Activated B cell treated with CpG ODN at 0.5 μM for 24 hours (primary cell): ENCODE data around the gene MPHOSPH9. TPM values are rescaled to one million over a fixed set of nuclear protein-coding genes. Genes with fewer than 3 reads are reported as not detected.

Experiments
- ATAC-seq: fragments of 200-7000 bp; cut with Tn5 transposase; one replicate; pipeline ENCODE4 v1.10.0; 2021; ENCODE audit warnings: low read depth, mild to moderate bottlenecking, moderate library complexity
- CTCF ChIA-PET: fragments of 350-600 bp; sonication (Branson Sonifier 250); formaldehyde crosslinking; loops from one replicate; lab custom pipeline; 2021; ENCODE audit warnings: antibody characterized with exemption; lab: Charles Lee
- POLR2A ChIA-PET: fragments of 350-600 bp; sonication (Branson Sonifier 250); formaldehyde crosslinking; loops from one replicate; lab custom pipeline; 2021; ENCODE audit warnings: antibody characterized with exemption; lab: Charles Lee
- DNase-seq: peaks from one replicate; pipeline ENCODE4 v3.0.0; 2022
- H3K27ac Mint-ChIP-seq: one replicate; pipeline ENCODE4 v1.8.0; 2020; ENCODE audit warnings: mixed read lengths
- H3K27me3 Mint-ChIP-seq: one replicate; pipeline ENCODE4 v1.8.0; 2021; ENCODE audit warnings: mixed read lengths
- H3K36me3 Mint-ChIP-seq: one replicate; pipeline ENCODE4 v1.8.0; 2021; ENCODE audit warnings: low read depth, mixed read lengths
- H3K4me1 Mint-ChIP-seq: one replicate; pipeline ENCODE4 v1.8.0; 2021; ENCODE audit warnings: mixed read lengths
- H3K4me3 Mint-ChIP-seq: one replicate; pipeline ENCODE4 v1.8.0; 2020; ENCODE audit warnings: mild to moderate bottlenecking, mixed read lengths
- H3K9me3 Mint-ChIP-seq: one replicate; pipeline ENCODE4 v1.8.0; 2020; ENCODE audit warnings: mixed read lengths
- CTCF ChIP-seq: fragments of 200-600 bp; IDR thresholded peaks from one replicate; pipeline ENCODE4 v1.8.0; 2022; ENCODE audit warnings: antibody characterized with exemption, mild to moderate bottlenecking
- intact Hi-C: fragments of 100-400 bp; cut with micrococcal nuclease; formaldehyde crosslinking; loops from one replicate; pipeline ENCODE4 v1.15.1; 2024
- total RNA-seq: library from RNA; stranded (reverse); gene quantifications from 2 replicates; pipeline ENCODE4 v1.2.3, GENCODE V29; 2022

Gene MPHOSPH9
- total RNA-seq = 37.3 and 47.2 TPM in 2 replicates

DNA sequence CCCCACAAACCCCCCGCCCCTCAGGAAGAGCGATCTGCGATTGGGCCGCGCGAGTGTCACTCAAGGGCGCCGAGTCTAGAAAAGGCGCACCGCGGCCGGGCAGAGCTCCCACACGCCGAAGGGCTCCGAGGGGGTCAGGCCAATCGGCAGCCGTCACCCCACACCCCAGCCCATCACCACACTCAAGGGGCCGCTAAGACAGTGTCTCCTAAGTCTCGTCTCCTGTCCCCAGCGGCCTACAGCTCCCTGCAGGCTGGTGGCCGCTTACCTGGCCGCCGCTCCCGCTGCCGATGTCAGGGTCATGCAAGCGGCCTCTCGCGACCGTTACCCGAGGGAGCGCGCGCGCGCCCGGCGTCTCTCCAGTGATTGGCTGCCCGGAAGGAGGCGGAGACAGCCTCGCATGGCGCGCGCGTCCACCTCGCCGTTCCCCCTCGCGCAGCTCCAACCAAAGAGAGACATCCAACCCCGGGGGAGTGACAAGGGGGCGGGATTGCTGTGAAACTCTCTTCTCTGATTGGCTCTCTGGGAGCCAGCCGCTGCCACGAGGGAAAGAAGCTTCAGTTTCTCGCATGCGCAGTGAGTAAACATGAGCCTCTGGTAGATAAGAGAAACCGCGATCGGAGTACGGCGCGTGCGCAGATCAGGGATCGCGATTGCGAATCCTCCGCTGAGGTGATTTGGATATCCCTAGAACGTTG, at the start of gene MPHOSPH9, which contains the start of gene MTRFR:
Gene MPHOSPH9 (minus strand): TSS at position 335 of the 698 bp plus-strand sequence. CDS start 2,777 bp downstream, outside the sequence.
Gene MTRFR (plus strand): TSS at position 630 of the 698 bp plus-strand sequence. CDS start 20,239 bp downstream, outside the sequence.
- Mint-ChIP-seq H3K9me3 (no peaks in the 10 kb centered on the region), H3K4me1 (peaks cover 73% of the 10 kb centered on the region), H3K27me3 (peaks cover 3% of the 10 kb centered on the region), H3K36me3 (peaks cover 18% of the 10 kb centered on the region), H3K4me3 (peak within 1 kb of the TSS; percentile 98), H3K27ac (peak within 1 kb of the TSS; percentile 98)
- peak; percentile 90 for ATAC-seq
- no peak for TF ChIP-seq CTCF
- DNase-seq = peak; percentile 96
- CTCF ChIA-PET = interaction anchor here (0.9 to 4.9 kb wide), 4 partner anchors 78 to 259 kb away, joined by 3 to 42 read pairs (median 5); no protein-coding TSS in a partner anchor
- POLR2A ChIA-PET = interaction anchor here (0.6 to 3.1 kb wide), 72 partner anchors 8 to 1832 kb away, joined by 3 to 53 read pairs (median 5); partner anchors contain the start of genes ABCB9, ARL6IP4, ATP6V0A2 and DDX55
- intact Hi-C loops = loop anchor here (1.0 to 10.0 kb wide), 11 partner anchors 38 to 1151 kb away; partner anchors contain the start of genes ABCB9, CCDC92, CDK2AP1 and DENR

DNA sequence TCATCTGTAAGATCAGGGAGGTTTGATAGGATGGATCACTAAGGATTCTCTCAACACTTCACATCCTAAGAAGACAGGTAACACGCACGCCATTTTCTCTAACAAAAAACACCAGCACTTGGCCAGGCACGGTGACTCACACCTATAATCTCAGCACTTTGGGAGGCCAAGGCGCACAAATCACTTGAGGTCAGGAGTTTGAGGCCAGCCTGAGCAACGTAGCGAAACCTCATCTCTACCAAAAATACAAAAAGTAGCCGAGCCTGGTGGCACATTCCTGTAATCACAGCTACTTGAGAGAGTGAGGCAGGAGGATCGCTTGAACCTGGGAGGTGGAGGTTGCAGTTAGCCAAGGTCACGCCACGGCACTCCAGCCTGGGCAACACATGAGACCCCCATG, 49.2 kb upstream of the MPHOSPH9 start:
- Mint-ChIP-seq H3K4me1 (peaks cover 7% of the 10 kb centered on the region), H3K9me3 (no peaks in the 10 kb centered on the region), H3K36me3 (no peaks in the 10 kb centered on the region), H3K27me3 (no peaks in the 10 kb centered on the region), H3K4me3 (no peak overlapping the region), H3K27ac (no peak overlapping the region)
- ChIA-PET CTCF (interaction anchor here (0.6 kb wide), 1 partner anchor 29 kb away, joined by 3 read pairs; no protein-coding TSS in a partner anchor), POLR2A (interaction anchor here (1.5 kb wide), 1 partner anchor 302 kb away, joined by 4 read pairs; the partner anchor contains the start of gene TMED2)
- DNase-seq (no peak), ATAC-seq (no peak)
- intact Hi-C loops = no loop called here
- TF ChIP-seq CTCF = no peak

DNA sequence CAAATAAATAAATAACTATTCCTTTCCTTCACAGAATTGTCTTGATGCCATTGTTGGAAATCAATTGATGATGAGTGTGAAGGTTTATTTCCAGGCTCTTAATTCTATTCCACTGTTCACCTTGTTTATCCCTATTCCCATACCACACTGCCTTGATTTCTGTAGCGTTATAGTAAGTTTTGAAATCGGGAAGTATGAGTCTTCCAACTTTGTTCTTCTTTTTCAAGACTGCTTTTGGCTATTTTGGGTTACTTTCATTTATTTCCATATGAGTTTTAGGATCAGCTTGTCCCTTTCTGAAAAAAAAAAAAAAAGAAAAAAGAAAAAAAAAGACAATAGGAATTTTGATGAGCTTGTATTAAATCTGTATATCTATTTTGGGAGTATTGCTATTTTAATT, 48.0 kb upstream of the MPHOSPH9 start:
- ChIA-PET POLR2A (no interaction called here), CTCF (no interaction called here)
- DNase-seq = no peak
- Mint-ChIP-seq H3K4me1 (peaks cover 7% of the 10 kb centered on the region), H3K4me3 (no peak overlapping the region), H3K27ac (no peak overlapping the region), H3K9me3 (no peaks in the 10 kb centered on the region), H3K27me3 (no peaks in the 10 kb centered on the region), H3K36me3 (no peaks in the 10 kb centered on the region)
- TF ChIP-seq CTCF = no peak
- ATAC-seq = no peak
- intact Hi-C loops = no loop called here

- TF ChIP-seq CTCF = no peak
- Mint-ChIP-seq H3K36me3 (no peaks in the 10 kb centered on the region), H3K27ac (peak overlapping the region; percentile 67), H3K4me1 (peaks cover 7% of the 10 kb centered on the region), H3K4me3 (no peak overlapping the region), H3K9me3 (no peaks in the 10 kb centered on the region), H3K27me3 (no peaks in the 10 kb centered on the region)
- ChIA-PET POLR2A (interaction anchor here (0.7 to 1.8 kb wide), 13 partner anchors 9 to 693 kb away, joined by 3 to 10 read pairs (median 7); no protein-coding TSS in a partner anchor), CTCF (interaction anchor here (1.1 kb wide), 1 partner anchor 341 kb away, joined by 4 read pairs; no protein-coding TSS in a partner anchor)
- ATAC-seq (peak; percentile 84), DNase-seq (no peak)
- intact Hi-C loops = loop anchor here (2.0 kb wide), 1 partner anchor 87 kb away; the partner anchor contains the start of gene SBNO1
Observed at GRCh38 chr12:123278101-123278627, 45.2 kb upstream of the MPHOSPH9 start.

DNA sequence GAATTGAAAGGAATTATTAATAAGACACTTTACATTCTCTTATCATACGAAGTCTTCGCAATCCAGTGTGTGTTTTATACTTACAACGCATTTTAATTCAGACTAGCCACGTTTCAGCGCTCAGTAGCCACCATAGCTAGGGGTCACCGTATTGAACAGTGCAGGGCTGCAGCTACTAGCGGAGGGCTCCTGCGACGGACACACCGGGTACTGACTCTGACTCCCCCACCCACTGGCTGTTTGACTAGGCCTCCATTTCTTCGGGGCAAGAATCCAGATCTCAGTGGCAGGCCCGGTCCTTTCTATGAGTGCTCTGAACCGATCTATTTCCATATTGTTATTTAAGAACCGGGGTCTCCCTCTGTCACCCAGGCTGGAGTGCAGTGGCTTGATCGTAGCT, 40.2 kb upstream of the MPHOSPH9 start:
- Mint-ChIP-seq H3K4me1 (peaks cover 30% of the 10 kb centered on the region), H3K27ac (no peak overlapping the region), H3K4me3 (peak overlapping the region; percentile 75), H3K36me3 (no peaks in the 10 kb centered on the region), H3K27me3 (no peaks in the 10 kb centered on the region), H3K9me3 (no peaks in the 10 kb centered on the region)
- intact Hi-C loops = no loop called here
- TF ChIP-seq CTCF = no peak
- POLR2A ChIA-PET = no interaction called here
- no peak for ATAC-seq
- DNase-seq = no peak
- CTCF ChIA-PET = no interaction called here
